T47D (cell line): Measurements from ENCODE around the gene ANKRD23.
"Not testable (repeated sequence)": the region's sequence is repeated elsewhere in the genome, so short reads cannot be mapped to it uniquely, and the experiment has no call there.

Experiments
- DNase-seq, 2 experiments: peaks; one replicate each; pipeline versions ENCODE4 v3.0.0 to v3.0.0-alpha.2; 2011 to 2012; ENCODE audit warnings: low read depth in 1 of 2, low spot score in 1 of 2
- JUND ChIP-seq: IDR thresholded peaks from 2 replicates; pipeline ENCODE4 v1.6.1; 2012; ENCODE audit warnings: low read depth
- in situ Hi-C: cut with HindIII; loops from 2 replicates; pipeline ENCODE4 v1.10.0; 2016; ENCODE audit warnings: low sequenced_read_pairs, low pct_unique_long_range_greater_than_20kb

Gene ANKRD23

GRCh38 chr2:96843538-96844268, at the start of gene ANKRD23:
Gene ANKRD23 (minus strand): TSS chr2:96844021. CDS start chr2:96843992, 29 bp downstream.
- in situ Hi-C loops: no loop called here
- no peak for DNase-seq
- TF ChIP-seq JUND: no peak

GRCh38 chr2:96891591-96892333, 47.9 kb upstream of the ANKRD23 start:
- in situ Hi-C loops: no loop called here
- DNase-seq: peak in 1 of 2 experiments; percentile 34
- no peak for TF ChIP-seq JUND

- no peak for DNase-seq
- TF ChIP-seq JUND: no peak
- in situ Hi-C loops: no loop called here
Measured at GRCh38 chr2:96890726-96891385, 47.0 kb upstream of the ANKRD23 start.

- TF ChIP-seq JUND: no peak
- in situ Hi-C loops: no loop called here
- DNase-seq: no peak
Measured at GRCh38 chr2:96890252-96890651, 46.4 kb upstream of the ANKRD23 start.

- in situ Hi-C loops: not testable (repeated sequence)
Measured at GRCh38 chr2:96889502-96889901, 45.7 kb upstream of the ANKRD23 start.

GRCh38 chr2:96888072-96889011, 44.5 kb upstream of the ANKRD23 start:
- in situ Hi-C loops: no loop called here
- peak; percentile 47 to 89 for DNase-seq
- TF ChIP-seq JUND: no peak

More at GRCh38 chr2:96889502-96889901, 45.7 kb upstream of the ANKRD23 start:
- not testable (repeated sequence) for DNase-seq

GRCh38 chr2:96887493-96888012, 43.7 kb upstream of the ANKRD23 start:
- no peak for DNase-seq
- in situ Hi-C loops: no loop called here
- TF ChIP-seq JUND: no peak

GRCh38 chr2:96885432-96886347, 41.9 kb upstream of the ANKRD23 start:
- TF ChIP-seq JUND: no peak
- in situ Hi-C loops: no loop called here
- no peak for DNase-seq

- no peak for TF ChIP-seq JUND
- in situ Hi-C loops: no loop called here
- no peak for DNase-seq
Measured at GRCh38 chr2:96884299-96885094, 40.7 kb upstream of the ANKRD23 start.

GRCh38 chr2:96883306-96883705, 39.5 kb upstream of the ANKRD23 start:
- in situ Hi-C loops: no loop called here
- no peak for TF ChIP-seq JUND
- no peak for DNase-seq

- no peak for TF ChIP-seq JUND
- in situ Hi-C loops: no loop called here
- no peak for DNase-seq
Measured at GRCh38 chr2:96882906-96883305, 39.1 kb upstream of the ANKRD23 start.
